CD4-positive, alpha-beta T cell treated with Interleukin-4 for 4 hours (primary cell): ENCODE results near the gene CETP.
"Not testable (repeated sequence)": the region's sequence is repeated elsewhere in the genome, so short reads cannot be mapped to it uniquely, and the experiment has no call there.

ENCODE experiments used
- DNase-seq: peaks from one replicate; pipeline ENCODE4 v3.0.0-alpha.2; 2020

Gene CETP

GRCh38 chr16:56983211-56983751 lies 21.5 kb downstream of the CETP start:
- no peak for DNase-seq

- DNase-seq: no peak
Observed at GRCh38 chr16:56984639-56985038, 22.9 kb downstream of the CETP start.

- DNase-seq: no peak
Observed at GRCh38 chr16:56985288-56985961, 23.7 kb downstream of the CETP start.

- DNase-seq: no peak
Observed at GRCh38 chr16:56985962-56986360, 24.2 kb downstream of the CETP start.

GRCh38 chr16:56986361-56986760 lies 24.6 kb downstream of the CETP start:
- DNase-seq: no peak

GRCh38 chr16:56986908-56987307 lies 25.2 kb downstream of the CETP start:
- DNase-seq: not testable (repeated sequence)

- no peak for DNase-seq
Observed at GRCh38 chr16:56987692-56988091, 25.9 kb downstream of the CETP start.

- DNase-seq: no peak
Observed at GRCh38 chr16:56988161-56988947, 26.6 kb downstream of the CETP start.

GRCh38 chr16:56988948-56989945 lies 27.5 kb downstream of the CETP start, which contains the start of gene NLRC5:
TSS of gene NLRC5 (plus strand) at chr16:56989557. CDS start at chr16:57020713, 31,156 bp downstream.
- peak; percentile 92 for DNase-seq

GRCh38 chr16:56989988-56990387 lies 28.2 kb downstream of the CETP start:
- DNase-seq: no peak

GRCh38 chr16:56990407-56991286 lies 28.9 kb downstream of the CETP start:
- no peak for DNase-seq

- not testable (repeated sequence) for DNase-seq
Observed at GRCh38 chr16:56992431-56992830, 30.7 kb downstream of the CETP start.

GRCh38 chr16:56993204-56993603 lies 31.5 kb downstream of the CETP start:
- no peak for DNase-seq

- no peak for DNase-seq
Observed at GRCh38 chr16:56994311-56994710, 32.6 kb downstream of the CETP start.

GRCh38 chr16:56995136-56995805 lies 33.5 kb downstream of the CETP start:
- DNase-seq: no peak

- no peak for DNase-seq
Observed at GRCh38 chr16:56997264-56997663, 35.5 kb downstream of the CETP start.

GRCh38 chr16:56997931-56998330 lies 36.2 kb downstream of the CETP start:
- no peak for DNase-seq

- DNase-seq: no peak
Observed at GRCh38 chr16:56998352-56998751, 36.6 kb downstream of the CETP start.

GRCh38 chr16:56998861-56999260 lies 37.1 kb downstream of the CETP start:
- DNase-seq: no peak

GRCh38 chr16:56999409-57000270 lies 37.9 kb downstream of the CETP start:
- DNase-seq: peak; percentile 60
